HG02973 (cell line): ENCODE measurements around the gene PLEKHA7.

Source experiments
- ATAC-seq: cut with Tn5 transposase; IDR thresholded peaks from one replicate; pipeline ENCODE4 v1.9.1; 2021; ENCODE audit warnings: moderate library complexity; ENCODE audit not compliant: unreplicated experiment

PLEKHA7 gene

GRCh38 chr11:16778286-16778685 lies 235.9 kb downstream of the PLEKHA7 start:
- ATAC-seq: no peak

GRCh38 chr11:16777613-16777975 lies 236.6 kb downstream of the PLEKHA7 start:
- ATAC-seq: no peak

GRCh38 chr11:16776711-16777612 lies 237.3 kb downstream of the PLEKHA7 start:
- no peak for ATAC-seq

- no peak for ATAC-seq
These were observed 238.5 kb downstream of the PLEKHA7 start for GRCh38 chr11:16775614-16776283.

- ATAC-seq: no peak
These were observed 239.1 kb downstream of the PLEKHA7 start for GRCh38 chr11:16774936-16775613.

GRCh38 chr11:16773981-16774935 lies 240.0 kb downstream of the PLEKHA7 start:
- no peak for ATAC-seq

- ATAC-seq: no peak
These were observed 242.1 kb downstream of the PLEKHA7 start for GRCh38 chr11:16772141-16772512.

- no peak for ATAC-seq
These were observed 242.7 kb downstream of the PLEKHA7 start for GRCh38 chr11:16771350-16772140.

GRCh38 chr11:16770016-16770415 lies 244.2 kb downstream of the PLEKHA7 start:
- no peak for ATAC-seq

- no peak for ATAC-seq
These were observed 244.8 kb downstream of the PLEKHA7 start for GRCh38 chr11:16769386-16769785.

- ATAC-seq: no peak
These were observed 246.3 kb downstream of the PLEKHA7 start for GRCh38 chr11:16767957-16768356.

- no peak for ATAC-seq
These were observed 247.1 kb downstream of the PLEKHA7 start for GRCh38 chr11:16767137-16767536.

- no peak for ATAC-seq
These were observed 249.3 kb downstream of the PLEKHA7 start for GRCh38 chr11:16764888-16765287.

- no peak for ATAC-seq
These were observed 250.5 kb downstream of the PLEKHA7 start for GRCh38 chr11:16763746-16764145.

- no peak for ATAC-seq
These were observed 254.2 kb downstream of the PLEKHA7 start for GRCh38 chr11:16759857-16760508.

- ATAC-seq: no peak
These were observed 255.7 kb downstream of the PLEKHA7 start for GRCh38 chr11:16758382-16759024.

GRCh38 chr11:16750417-16750816 lies 263.8 kb downstream of the PLEKHA7 start:
- ATAC-seq: no peak

- no peak for ATAC-seq
These were observed 264.5 kb downstream of the PLEKHA7 start for GRCh38 chr11:16749666-16750065.

GRCh38 chr11:16749092-16749491 lies 265.1 kb downstream of the PLEKHA7 start:
- ATAC-seq: no peak
